Coronary artery (tissue), 2 donors: Measurements from ENCODE around the gene C4orf51.

Experiments
- DNase-seq: peaks from one replicate; pipeline ENCODE4 v3.0.0-alpha.2; 2017; ENCODE audit warnings: low spot score
- H3K27ac ChIP-seq, 2 donors: fragments of 200-600 bp; sonication (generic); one replicate each; pipeline ENCODE4 v1.5.1; 2016 to 2019
- H3K4me3 ChIP-seq: fragments of 200-600 bp; sonication (generic); 2 replicates; pipeline ENCODE4 v1.5.1; 2016; ENCODE audit warnings: mild to moderate bottlenecking, moderate library complexity
- TF ChIP-seq, protein P1 (sequence below): fragments of 200-600 bp; sonication (generic); IDR thresholded peaks from one replicate; pipeline ENCODE4 v1.5.1; 2019; ENCODE audit warnings: antibody characterized with exemption

The C4orf51 gene

DNA sequence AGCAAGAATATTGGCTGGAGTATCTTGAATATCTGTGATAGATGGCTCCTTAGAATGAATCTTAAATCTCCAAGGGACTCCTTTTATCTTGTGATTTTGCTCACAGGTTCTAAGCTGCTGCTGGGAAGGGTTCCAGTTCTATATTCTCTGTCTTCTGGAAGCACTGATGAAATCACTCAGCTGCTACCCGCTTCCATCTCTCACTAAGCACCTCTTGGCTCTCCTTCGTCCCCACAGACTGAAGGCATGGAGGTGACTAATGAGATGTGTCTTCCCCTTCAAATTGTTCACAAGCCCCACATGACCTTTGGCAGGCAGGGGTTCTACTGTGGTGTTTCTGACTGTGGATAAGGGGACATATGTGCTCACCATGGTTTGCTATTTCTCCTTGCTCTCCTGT lies 75.9 kb downstream of the C4orf51 start:
- Histone ChIP-seq H3K27ac (no peak overlapping the region), H3K4me3 (no peak overlapping the region)
- TF ChIP-seq, protein P1, sequence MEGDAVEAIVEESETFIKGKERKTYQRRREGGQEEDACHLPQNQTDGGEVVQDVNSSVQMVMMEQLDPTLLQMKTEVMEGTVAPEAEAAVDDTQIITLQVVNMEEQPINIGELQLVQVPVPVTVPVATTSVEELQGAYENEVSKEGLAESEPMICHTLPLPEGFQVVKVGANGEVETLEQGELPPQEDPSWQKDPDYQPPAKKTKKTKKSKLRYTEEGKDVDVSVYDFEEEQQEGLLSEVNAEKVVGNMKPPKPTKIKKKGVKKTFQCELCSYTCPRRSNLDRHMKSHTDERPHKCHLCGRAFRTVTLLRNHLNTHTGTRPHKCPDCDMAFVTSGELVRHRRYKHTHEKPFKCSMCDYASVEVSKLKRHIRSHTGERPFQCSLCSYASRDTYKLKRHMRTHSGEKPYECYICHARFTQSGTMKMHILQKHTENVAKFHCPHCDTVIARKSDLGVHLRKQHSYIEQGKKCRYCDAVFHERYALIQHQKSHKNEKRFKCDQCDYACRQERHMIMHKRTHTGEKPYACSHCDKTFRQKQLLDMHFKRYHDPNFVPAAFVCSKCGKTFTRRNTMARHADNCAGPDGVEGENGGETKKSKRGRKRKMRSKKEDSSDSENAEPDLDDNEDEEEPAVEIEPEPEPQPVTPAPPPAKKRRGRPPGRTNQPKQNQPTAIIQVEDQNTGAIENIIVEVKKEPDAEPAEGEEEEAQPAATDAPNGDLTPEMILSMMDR = no peak
- DNase-seq = no peak

DNA sequence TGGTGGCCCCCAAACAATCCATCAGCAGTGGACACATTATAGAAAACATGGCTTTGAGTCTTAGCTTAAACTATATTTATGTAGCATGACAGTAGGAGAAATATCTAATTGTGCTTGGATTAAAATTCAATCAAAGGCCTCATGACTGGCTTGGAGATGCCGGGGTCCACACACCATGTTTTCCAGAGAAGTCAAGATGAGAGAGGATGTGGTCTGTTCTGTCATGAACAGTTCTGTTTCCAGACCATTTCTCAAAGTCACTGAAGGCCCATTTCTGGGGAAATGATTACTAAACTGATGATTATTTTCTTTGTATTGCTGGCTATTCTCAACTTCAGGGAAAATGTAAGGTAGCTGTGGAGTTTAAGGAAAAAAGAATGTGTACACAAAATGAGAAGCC lies 76.3 kb downstream of the C4orf51 start:
- H3K27ac ChIP-seq = no peak overlapping the region
- no peak for DNase-seq
- no peak overlapping the region for H3K4me3 ChIP-seq
- TF ChIP-seq, protein P1 = no peak

DNA sequence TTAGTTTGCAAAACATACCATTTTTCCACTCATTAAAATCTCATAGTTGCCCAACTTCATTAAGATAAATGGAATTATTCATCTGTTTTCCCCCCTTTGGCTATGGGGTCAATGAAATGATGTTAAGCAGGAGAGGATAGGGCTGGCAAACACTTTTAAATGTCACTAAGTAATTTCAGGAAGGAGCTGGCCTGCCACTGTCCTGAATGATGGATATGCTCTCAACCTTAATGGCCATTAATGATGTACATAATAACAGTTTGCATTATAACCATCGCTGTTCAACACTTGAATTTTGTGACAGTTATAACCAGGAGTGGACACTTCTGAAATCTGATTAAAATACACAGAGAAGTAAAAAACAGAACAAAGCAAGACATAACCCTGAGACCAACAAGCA lies 77.2 kb downstream of the C4orf51 start:
- H3K4me3 ChIP-seq = no peak overlapping the region

DNA sequence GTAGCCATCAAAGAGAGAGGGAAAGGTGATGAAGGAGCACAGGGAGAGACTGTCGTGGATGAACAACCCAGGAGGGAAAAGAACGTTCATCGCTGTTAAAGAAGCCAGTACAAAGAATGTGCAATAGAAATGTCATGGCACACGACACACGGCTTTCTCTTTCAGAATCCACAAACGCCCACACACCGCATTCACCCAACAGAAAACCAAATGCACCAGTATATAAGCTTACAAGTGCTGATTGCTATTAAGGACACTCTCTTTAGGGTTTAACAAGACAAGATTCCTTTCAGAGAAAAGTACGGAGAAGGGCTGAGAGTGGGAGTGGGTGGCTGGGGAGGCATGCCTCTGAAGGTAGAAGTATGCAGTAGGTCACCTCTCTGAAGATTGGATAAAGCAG lies 80.2 kb downstream of the C4orf51 start:
- no peak overlapping the region for H3K4me3 ChIP-seq
- H3K27ac ChIP-seq = no peak overlapping the region
- TF ChIP-seq, protein P1 = no peak
- no peak for DNase-seq

More for the DNA sequence above, 77.2 kb downstream of the C4orf51 start:
- no peak overlapping the region for H3K27ac ChIP-seq
- DNase-seq = no peak
- TF ChIP-seq, protein P1 = no peak

DNA sequence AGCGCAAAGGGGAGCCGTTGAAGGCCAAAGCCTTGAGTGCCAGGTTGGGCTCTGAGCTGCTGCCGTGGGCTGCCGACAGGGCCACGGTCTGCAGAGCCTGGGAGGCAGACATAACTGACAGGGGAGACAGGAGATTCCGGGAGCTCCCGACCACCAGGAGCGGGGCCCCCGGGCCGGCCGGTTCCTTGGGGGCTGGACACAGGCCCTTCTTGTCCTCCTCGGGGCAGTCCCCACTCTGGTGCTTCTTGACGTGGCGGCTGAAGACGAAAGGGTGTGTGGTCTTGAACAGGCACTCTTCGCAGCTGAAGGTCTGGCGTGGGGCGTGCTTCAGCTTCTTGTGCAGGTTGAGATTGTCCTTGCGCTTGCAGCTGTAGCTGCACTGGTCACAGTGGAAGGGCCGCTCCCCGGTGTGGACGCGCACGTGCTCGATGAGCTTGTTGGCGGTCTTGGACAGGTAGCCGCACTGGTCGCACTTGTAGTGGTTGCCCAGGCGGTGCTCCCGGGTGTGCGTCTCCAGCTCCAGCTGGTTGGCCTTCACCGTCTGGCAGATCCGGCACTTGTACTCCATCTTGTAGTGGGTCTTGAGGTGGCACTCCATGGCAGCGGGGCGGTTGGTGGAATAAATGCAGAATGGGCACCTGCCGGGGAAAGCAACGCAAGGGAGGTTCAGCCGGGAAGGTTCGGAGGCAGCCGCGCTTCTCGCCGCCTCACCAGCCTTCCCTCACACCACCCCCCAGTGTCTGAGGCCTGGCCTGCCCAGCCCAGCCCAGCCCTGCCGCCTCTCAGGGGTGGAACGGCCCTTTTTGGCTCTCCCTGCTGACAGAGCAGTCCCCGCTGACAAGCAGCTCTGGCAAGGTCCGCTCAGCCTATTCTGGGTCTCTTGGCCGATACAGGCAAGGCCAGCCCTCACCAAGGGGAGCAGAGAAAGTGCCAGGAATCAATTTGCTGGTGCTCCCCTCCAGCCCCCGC lies 81.3 kb downstream of the C4orf51 start:
- TF ChIP-seq, protein P1 = no peak
- H3K27ac ChIP-seq = no peak overlapping the region
- DNase-seq = no peak
- H3K4me3 ChIP-seq = no peak overlapping the region

DNA sequence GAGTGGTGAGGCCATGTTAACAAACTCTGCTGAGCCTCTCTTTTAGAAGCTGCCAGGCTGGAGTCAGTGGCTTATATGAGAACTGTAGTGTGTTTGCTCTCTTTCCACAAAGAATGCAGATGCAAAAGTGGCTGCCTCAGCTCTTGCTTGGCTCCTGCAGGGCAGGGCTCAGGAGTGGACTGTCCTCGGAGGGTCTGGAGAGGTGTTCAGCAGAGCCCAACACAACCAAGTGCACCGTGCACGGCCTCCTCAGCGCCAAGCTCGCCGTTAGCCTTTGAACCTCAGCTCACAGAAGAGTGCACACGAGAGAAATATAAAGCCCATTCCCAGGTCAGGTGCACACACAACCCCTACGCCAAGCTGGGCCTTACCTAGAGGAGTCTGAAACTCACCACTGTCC lies 82.8 kb downstream of the C4orf51 start:
- DNase-seq = no peak
- TF ChIP-seq, protein P1 = no peak
- H3K27ac ChIP-seq = no peak overlapping the region
- no peak overlapping the region for H3K4me3 ChIP-seq

DNA sequence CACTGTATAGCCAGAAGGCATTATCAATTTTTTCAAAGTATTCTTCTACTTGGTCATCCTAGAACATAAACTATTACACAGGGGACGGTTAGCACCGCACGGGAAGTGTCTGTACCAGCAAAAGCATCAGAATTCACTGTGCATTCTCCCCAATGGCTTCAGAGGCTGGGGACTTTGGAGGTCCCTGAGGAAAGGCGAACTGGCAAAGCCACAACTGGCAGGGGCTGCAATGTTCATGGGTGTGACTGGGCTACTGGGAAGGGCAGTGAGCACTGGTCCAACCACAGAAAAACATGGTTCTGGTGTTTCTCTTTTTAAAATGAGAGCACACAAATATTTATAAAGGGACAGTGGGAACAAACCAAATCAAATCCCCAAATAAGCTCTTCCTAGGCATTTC lies 83.5 kb downstream of the C4orf51 start:
- Histone ChIP-seq H3K27ac (no peak overlapping the region), H3K4me3 (no peak overlapping the region)
- TF ChIP-seq, protein P1 = no peak
- no peak for DNase-seq
